NCI-H2171 treated with DMSO at 0.1 percent for 48 hours (cell line): ENCODE measurements around the gene ACKR3.

Source experiments
- DNase-seq: peaks from one replicate; lab custom pipeline; 2025; lab: John Stamatoyannopoulos, UW

Gene ACKR3

DNA sequence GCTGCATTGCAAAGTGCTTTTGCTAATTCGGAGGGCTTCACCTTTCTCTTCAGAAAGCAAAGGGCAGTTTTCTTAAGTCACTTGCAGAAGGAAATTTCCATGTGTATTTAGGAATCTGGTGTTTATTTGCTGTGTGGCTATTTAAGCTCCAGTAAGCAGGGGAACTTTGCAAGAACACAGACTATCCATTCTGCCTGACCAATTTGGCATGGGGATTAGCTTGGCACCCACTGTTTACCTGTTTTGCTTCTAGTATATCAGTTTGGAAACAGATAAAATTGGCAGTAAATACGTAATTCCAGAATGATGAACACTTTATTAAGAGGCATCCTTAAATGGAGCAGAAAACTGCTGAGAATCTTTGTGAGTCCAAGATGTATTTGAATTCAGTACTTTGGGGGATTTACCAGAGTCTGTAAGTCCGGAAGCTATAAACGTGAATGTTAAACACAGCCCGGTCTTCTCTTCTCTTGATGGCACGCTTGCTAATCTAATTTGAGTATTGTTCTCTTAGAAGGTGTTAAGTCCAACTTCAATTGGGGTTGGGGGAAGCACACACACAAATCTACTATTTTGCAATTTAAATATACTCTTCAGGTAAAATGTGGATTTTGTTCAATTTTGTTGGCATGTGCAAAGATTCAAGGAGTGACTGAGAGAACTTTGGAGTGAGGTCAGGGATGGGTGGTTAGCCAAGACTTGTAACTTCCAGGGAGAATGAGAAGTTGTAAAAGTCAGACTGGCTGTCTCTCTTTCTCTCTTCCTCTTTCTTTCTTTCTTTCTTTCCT, 650 bp downstream of the ACKR3 start:
- DNase-seq: no peak

DNA sequence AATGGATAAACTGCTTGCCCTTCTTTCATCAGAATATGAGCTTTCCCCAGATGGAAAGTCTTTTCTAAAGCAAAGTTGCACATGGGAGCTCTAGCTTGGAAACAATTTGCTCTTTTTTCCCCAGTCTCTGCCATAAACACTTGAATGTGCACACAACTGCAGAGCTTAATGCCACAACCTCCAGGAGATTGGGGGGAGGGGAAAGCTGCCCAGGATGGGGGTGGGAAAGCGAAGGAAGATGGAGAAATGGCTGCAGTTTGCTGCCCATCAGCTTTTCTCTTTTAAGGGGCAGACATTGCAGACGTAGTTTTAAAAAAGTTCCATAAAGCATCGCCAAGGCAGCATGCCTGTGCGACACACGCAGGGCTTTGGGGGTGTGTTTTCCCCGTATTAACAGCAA, 1.5 kb downstream of the ACKR3 start:
- DNase-seq: no peak

DNA sequence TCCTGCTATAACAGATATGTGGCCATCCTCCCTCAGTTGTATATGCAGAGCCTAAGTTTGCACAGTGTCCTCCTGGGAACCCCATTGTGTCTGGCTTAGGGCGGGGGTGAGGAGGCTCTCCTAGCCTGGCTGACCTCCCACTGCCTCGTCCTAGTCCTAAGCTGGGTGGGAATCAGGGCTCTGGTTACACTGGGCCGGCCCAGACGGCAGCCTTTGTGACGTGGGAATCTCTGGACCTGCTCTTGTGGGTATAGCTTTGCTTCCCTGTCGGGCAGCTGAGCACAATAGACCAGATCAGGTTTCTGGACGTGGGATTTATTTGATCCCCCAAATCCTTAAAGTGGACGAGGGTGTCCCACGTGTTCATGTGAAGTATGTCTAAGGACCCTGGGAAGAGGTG, 2.9 kb downstream of the ACKR3 start:
- no peak for DNase-seq

DNA sequence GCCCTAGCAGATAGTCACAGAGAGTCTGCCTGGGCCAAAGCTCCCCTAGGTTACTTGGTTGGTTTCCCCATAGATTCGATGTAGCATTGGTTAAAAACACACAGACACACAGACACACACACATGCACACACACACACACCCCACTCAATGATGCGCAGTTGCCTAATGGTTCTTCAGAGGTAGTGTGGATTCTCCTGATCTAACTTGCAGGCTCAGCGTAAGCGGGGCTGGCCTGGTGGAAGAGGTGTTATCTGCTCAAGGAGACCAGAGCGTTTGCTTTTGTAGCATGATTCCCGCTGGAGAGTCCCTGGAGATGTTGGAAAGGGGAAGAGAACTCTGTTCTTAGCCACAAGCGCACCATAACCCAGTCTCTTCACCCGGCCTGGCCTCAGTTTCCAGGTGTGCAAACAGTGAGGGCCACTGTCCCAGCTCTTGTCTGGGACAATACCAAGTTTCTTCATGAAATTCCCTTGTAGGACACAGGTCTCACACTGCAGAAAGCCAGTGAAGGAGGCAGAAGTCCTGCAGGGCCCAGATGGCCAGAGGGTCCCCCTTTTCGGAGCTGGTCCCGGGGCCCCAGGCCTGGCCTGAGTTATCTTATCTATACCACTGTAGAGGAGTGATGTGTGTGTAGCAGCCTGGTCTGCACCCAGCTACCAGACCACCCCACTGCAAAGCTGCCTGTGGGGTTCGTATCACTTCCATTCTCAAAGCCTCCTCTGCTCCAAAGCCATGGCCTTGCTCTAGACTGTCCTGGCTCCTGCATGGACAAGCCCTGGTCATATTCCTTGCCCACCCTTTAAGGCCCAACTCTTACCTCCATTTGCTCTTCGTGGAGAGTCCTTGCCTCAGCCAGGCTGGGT, 3.7 kb downstream of the ACKR3 start:
- DNase-seq: no peak

DNA sequence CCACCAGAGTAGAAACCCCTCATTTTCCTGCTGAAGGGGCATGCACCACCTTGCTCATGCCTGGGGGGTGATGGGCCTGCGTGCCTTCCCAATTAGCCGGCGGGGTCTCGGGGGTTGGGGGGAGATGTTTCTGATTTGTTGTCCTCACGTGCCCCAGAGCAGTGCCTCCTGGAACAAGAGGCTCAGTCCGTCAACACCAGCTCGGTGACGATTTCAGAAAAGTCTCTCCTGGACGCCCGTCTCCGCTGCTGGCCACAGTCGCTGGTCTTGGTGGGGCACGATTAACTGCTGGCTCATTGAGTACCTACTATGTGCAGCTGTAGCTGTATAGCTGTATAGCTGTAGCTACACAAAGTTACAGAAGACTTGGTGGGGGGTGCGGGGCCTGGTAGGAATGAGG, 4.4 kb downstream of the ACKR3 start:
- DNase-seq: no peak

DNA sequence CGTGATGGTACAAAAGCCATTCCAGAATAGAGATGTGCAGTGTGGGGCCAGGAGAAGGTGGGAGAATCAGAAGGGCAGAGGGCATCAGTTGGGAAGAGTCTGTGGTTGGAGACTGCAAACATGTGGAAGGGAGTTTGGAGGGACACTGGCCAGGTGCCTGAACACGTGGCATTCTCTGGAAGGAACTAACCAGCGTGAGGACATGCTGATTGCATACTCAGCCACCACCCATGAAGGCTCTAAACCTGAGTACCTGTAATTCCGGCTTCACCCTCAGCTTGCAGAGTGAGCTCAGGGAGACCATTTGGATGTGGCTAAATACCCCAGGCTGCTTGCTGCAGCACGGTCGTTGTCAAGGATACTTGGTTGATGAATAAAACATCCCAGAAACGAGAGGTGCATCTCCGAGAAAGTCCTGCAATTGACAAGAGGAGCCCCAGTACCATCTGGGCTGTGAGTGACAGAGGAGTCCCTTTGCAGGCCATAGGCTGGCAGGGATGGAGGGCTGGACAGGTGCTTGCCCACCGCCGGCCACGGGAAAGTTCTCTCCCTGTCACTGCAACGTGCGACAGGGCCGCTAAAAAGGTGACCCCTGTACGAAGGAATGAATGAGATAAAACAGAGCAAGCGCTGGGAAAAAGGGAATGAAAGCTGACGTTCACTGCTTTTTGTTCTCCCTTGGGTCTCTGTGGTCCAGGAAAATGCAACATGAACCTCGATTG, 5.0 kb downstream of the ACKR3 start:
- DNase-seq: no peak

DNA sequence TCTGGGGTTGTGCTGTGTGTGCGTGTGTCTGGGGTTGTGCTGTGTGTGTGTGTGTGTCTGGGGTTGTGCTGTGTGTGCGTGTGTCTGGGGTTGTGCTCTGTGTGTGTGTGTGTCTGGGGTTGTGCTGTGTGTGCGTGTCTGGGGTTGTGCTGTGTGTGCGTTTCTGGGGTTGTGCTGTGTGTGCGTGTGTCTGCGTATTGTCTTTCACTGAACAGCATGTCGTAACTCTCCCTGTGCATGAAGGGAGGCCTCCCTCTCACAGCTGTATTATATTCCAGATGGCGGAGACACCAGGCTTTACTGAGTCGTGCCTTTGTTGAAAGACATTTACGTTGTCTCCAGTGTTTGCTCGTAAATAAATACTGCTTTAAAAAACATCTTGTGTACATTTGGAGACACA, 5.9 kb downstream of the ACKR3 start:
- no peak for DNase-seq

DNA sequence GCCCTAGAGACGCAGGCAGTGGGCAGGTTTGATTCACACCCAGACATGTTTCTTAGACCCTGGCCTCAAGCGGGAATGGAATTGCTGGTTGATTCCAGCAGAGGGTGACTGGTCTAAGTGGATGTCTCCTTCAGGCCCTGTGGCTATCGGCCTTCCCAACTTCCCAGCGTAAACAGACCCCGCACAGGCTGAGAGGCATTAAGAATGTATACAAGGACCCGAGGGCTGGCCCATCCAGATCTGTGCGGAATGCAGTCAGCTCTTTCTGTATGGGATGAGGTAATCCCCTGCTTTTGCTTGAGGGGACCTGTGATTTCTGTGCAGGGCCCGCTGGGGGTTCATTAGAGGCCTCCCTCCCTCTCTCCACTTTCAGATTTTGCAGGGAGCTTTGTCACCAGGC, 6.5 kb downstream of the ACKR3 start:
- no peak for DNase-seq

DNA sequence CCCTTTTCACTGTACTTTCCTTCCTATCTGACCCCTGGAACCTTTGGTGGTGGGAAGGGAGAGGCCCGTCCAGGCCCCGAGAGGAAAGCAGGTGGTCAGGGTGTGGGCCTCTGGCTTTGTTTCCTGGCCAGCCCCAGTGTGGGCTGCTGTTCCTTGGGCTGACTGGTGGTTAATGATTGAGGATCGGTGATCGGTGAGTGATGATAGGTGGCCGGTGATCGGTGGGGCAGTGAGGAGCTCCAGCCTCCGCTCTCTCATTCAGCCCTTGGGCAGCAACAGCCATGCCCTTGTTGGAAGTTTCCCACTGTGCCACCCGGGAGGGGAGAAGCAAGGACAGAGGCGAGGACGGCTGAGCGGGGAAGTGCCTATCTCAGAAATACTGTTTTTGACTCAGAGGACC, 7.3 kb downstream of the ACKR3 start:
- DNase-seq: peak; percentile 39

DNA sequence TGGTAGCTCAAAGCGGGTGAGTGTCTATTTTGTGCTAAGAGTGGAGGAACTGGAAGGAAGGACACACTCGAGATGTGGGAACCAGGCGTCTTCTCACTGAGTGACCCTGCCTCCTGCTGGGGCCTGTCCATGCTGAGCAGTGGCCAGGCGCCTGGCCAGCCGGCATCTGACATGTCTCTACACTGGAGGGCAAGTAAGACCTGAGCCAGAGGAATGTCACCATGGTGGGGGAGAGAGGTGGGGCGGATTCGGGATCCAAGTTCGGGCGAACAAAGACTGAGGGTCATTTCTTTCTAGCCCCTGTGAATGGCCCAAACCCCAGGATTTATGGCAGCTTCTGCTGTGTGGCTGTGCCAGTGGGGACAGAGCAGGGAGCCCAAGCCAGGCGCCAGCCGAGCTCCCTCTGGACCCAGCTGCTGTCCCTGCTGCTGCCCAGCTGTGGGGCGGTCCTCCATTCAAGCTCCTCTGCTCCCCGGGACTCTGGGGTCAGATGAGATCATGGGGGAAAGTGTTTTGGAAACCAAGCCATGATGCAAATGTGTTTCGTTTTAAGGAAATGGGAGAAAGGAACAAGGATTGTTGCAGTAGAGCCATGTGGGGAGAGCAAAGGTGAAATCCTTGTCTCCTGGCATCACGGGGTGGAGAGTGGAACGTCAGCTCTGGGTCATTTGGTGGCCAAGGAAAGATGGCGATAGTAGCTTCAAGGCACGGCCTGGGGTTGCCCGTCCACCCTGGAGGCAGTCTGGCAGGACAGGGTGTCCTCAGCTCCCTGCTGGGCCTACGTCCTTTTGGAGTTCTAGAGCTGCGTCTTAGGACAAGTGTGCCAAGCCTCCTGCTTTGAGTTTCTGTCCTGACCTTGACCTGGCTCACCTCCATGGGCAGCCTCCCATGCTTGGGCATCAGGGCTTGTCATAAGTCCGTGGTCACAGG, 8.1 kb downstream of the ACKR3 start:
- no peak for DNase-seq

DNA sequence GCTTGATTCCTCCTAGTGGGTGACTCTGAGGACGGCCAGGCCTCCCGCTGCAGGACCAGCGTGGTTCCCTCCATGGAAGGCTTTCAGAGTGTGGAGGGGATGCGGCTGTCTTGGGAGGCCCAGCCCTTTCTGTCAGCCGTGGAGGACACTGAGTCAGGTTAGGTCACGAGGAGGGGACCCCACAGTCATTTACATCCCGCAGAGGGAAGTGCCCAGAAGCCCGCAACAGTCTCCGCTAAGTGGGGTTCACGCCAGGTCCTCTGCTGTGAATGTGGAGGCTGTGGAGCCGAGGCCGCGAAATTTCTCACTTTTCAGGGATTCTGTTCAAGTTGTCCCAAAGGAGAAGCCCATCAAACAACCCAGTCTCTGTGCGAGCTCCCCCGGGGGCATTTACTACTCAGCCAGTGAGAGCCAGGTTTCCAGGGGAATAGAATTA, 8.8 kb downstream of the ACKR3 start:
- DNase-seq: no peak

DNA sequence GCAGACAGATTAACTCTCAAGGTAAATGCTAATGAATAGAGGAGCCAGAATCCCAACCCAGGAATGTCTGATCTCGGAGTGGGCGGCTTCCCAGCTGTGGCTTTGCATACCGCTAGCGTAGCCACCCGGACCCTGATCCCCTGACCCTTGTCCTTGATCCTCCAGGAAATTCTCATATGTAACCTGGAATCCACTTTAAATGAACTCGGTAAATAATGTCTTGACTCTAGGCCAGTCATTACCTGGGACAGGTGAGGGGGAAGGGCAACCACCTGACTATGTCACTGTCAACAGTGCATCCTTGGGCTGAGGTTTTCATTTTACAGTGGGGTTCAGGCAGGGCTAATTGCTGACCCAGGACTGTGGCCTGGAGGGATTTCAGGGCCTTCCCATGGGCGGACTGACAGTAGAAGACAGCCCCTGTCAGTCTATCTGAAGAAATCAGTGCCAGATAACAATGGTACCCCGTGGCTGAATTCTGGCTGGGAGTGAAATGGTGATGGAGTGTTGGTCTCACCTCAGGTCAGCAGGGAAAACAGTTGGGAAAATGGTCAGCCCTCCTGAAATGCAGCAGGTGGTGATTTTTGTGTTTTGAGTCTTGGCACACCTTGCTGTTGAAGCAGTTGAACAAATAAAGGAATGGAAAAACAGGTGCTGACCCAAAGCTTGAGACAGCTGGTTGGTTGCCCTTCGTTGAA, 9.6 kb downstream of the ACKR3 start:
- DNase-seq: no peak

DNA sequence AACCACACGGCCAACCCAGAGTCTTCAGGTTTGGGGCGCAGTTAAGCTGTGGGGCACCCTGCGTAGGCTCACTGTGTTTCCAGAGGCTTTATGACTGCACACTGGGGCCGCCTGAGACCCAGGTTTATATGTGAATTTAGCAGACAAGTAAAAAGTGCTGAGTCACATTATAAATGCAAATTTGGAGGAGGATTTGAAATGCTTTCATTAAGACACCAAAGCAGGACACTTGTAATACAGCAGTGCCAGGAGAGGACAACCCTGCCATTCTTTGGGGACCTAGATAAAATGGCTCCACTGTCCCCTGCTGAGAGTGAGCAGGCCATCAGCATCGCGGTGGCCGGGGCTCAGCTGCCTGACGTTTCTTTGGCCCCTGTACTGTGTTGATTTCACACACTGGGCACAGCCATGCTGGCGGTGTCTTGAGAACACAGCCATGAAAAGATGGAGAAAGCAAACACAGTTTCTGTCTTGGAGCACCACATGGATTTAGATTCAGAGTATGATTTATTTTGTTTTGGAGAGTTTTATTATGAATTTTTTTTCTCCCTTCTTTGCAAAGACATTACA, 10.2 kb downstream of the ACKR3 start:
- no peak for DNase-seq

DNA sequence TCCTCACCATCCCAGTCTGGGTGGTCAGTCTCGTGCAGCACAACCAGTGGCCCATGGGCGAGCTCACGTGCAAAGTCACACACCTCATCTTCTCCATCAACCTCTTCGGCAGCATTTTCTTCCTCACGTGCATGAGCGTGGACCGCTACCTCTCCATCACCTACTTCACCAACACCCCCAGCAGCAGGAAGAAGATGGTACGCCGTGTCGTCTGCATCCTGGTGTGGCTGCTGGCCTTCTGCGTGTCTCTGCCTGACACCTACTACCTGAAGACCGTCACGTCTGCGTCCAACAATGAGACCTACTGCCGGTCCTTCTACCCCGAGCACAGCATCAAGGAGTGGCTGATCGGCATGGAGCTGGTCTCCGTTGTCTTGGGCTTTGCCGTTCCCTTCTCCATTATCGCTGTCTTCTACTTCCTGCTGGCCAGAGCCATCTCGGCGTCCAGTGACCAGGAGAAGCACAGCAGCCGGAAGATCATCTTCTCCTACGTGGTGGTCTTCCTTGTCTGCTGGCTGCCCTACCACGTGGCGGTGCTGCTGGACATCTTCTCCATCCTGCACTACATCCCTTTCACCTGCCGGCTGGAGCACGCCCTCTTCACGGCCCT, 11.2 kb downstream of the ACKR3 start:
- DNase-seq: no peak

DNA sequence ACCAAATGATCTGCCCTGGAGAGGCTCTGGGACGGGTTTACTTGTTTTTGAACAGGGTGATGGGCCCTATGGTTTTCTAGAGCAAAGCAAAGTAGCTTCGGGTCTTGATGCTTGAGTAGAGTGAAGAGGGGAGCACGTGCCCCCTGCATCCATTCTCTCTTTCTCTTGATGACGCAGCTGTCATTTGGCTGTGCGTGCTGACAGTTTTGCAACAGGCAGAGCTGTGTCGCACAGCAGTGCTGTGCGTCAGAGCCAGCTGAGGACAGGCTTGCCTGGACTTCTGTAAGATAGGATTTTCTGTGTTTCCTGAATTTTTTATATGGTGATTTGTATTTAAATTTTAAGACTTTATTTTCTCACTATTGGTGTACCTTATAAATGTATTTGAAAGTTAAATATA, 11.9 kb downstream of the ACKR3 start:
- no peak for DNase-seq

DNA sequence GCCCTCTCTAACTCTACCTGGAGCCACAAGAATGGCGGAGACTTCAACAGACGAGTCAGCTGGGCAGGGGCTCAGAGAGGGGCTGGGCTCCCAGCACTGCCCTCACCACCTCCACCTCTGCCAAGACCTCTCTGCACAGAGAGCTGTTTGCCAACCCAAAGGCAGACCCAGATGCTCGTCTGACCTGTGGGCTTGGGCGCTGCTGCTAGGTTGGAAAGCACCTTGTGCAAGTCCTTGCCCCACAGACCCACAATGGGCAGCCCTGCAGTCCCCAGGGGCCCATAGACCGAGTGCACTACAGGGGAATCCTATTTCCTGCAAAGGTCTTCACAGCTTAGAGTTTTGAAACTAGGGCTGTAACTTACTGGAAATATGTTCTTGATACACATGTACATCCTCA, 13.3 kb downstream of the ACKR3 start:
- DNase-seq: no peak

DNA sequence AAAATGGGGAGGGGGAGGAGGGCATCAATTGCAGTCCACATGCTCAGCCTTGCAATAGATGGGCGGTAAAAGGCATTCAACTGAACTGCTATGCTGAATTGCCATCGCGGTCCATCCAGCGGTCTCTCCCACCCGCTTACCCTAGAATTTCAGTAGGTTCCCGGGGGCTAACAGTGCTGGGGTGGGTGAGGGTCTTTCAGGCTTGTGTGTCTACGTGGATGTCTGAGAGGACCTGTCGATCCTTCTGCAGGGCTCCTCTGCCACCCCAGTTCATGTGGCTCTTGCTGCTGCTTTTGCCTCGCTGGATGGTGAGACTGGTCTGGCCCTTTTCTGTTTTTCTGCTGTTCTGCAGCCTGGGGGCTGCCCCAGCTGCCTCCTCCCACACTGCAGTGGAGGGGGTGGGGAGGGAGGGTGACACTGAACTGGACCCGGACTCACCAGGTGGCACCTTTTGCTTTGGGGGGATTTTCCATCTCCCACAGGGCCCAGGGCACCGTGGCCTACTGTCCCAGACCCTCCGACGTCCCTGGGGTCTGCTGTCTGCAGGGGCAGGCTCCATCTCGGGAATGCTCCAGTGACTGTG, 14.1 kb downstream of the ACKR3 start:
- DNase-seq: no peak

DNA sequence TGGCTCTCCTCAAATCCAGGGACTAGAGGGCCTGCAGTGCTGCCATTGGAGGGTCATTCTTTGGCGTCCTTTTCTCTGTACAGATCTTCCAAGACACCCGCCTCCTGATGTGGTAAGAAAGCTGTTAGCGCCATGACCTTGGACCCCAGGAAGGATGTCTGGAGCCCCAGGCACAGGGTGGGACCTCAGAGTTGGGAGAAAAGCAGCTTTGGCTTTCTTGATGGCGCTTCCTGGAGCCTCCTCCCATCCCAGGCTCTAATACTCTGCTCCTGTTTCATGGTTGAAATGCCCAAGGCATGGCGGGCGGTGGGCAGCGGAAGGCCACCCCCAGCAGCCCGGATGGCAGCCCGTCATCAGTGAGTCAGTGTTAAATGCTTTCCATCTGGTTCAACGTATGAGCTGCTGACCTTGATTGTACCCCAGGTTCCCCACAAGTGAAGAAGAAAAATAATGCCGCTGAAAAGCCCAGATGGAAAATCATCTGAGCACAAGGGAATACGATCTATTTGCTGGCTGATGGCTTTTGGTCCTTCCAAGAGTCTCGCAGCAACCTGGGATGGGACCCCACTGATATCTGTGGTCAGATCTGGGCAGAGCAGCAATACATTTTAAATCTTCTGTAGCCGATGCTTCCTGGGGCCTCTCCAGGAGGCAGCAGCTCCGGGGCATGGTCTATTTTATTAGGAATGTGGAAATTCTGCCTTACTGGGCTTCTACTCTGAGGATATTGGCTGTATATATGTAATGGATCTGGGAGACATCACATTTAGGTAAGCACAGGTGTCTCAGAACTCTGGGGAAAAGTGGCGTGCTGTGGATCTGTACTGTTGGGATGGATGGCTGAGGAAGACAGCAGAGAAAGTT, 15.1 kb downstream of the ACKR3 start:
- no peak for DNase-seq

DNA sequence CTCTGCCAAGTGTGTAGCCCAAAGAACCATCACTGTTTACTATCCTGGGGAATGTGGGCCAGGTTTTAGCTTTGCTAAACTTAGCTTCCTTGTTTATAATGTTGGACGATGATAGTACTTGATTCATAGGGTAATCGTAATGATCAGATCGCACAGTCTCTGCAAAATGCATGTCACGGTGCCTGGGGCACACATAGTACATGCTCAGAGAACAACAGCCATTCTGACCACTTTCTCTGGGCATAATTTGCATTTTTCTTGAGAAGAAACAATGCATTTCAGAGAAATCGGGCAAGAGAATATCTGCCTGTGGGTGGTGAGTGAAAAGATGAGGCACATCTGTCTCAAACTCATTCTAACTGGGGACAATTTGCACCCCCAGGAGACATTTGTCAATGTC, 16.3 kb downstream of the ACKR3 start:
- DNase-seq: no peak
